ENCODE results near the gene TSTD2. TPM values are rescaled to one million over a fixed set of nuclear protein-coding genes. Genes with fewer than 3 reads are reported as not detected.

The TSTD2 gene
- total RNA-seq, 2 experiments from 2014 or later, result 23.8 to 26.0 TPM

DNA sequence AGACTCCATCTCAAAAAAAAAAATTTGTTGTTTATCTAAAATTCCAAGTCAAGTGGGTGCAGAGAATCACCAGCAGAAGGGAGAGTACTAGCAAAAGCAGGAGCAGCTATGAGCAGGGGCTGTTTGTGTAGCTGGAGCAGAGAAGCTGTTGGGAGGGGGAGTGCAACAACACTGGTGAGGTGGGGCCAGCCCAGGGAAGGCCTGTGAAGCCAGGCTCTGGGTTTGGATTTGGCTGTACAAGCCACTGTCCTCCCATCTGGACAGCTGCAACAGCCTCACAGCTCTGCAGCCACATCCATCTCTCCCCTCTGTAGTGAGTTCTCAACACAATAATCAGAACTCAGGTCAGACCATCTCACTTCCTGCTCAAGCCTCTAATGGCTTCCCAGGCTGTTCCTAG lies 72.3 kb downstream of the TSTD2 start:
- TF ChIP-seq, protein P1, sequence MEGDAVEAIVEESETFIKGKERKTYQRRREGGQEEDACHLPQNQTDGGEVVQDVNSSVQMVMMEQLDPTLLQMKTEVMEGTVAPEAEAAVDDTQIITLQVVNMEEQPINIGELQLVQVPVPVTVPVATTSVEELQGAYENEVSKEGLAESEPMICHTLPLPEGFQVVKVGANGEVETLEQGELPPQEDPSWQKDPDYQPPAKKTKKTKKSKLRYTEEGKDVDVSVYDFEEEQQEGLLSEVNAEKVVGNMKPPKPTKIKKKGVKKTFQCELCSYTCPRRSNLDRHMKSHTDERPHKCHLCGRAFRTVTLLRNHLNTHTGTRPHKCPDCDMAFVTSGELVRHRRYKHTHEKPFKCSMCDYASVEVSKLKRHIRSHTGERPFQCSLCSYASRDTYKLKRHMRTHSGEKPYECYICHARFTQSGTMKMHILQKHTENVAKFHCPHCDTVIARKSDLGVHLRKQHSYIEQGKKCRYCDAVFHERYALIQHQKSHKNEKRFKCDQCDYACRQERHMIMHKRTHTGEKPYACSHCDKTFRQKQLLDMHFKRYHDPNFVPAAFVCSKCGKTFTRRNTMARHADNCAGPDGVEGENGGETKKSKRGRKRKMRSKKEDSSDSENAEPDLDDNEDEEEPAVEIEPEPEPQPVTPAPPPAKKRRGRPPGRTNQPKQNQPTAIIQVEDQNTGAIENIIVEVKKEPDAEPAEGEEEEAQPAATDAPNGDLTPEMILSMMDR (IDR thresholded peaks at IDR 0.05), result no peak
- no peak overlapping the region for H3K27ac ChIP-seq (ENCODE audit: low read depth in 1 of 2, low read length in 2 of 2)
- H3K9me3 Mint-ChIP-seq, result no peaks in the 10 kb centered on the region
- DNase-seq (no peak), ATAC-seq (ENCODE audit: poor library complexity) (no peak)
- peaks cover 19% of the 10 kb centered on the region for H3K27me3 Mint-ChIP-seq
- no peaks in the 10 kb centered on the region for H3K4me1 ChIP-seq (ENCODE audit: insufficient read depth, low read length)
- H3K4me1 Mint-ChIP-seq (ENCODE audit: low read depth), result peaks cover 6% of the 10 kb centered on the region
- no peaks in the 10 kb centered on the region for H3K27me3 ChIP-seq (ENCODE audit: control insufficient read depth in 1 of 2, insufficient read depth in 2 of 2, low read length in 2 of 2)
- no peak overlapping the region for H3K27ac Mint-ChIP-seq
- H3K36me3 ChIP-seq (ENCODE audit: insufficient read depth, low read length), result no peaks in the 10 kb centered on the region
- intact Hi-C loops (cut with DNase I, micrococcal nuclease), result no loop called here
- no peaks in the 10 kb centered on the region for H3K9me3 ChIP-seq (ENCODE audit: control insufficient read depth in 1 of 2, insufficient read depth in 1 of 2, low read length in 2 of 2)
- no peak overlapping the region for H3K4me3 ChIP-seq (ENCODE audit: low read length)
- H3K4me3 Mint-ChIP-seq, result no peak overlapping the region
- POLR2A ChIA-PET, result no interaction called here
- no peaks in the 10 kb centered on the region for H3K36me3 Mint-ChIP-seq (ENCODE audit: low read depth)
- CTCF ChIA-PET, result interaction anchor here (1.4 kb wide), 1 partner anchor 37 kb away, joined by 4 read pairs; no protein-coding TSS in a partner anchor

DNA sequence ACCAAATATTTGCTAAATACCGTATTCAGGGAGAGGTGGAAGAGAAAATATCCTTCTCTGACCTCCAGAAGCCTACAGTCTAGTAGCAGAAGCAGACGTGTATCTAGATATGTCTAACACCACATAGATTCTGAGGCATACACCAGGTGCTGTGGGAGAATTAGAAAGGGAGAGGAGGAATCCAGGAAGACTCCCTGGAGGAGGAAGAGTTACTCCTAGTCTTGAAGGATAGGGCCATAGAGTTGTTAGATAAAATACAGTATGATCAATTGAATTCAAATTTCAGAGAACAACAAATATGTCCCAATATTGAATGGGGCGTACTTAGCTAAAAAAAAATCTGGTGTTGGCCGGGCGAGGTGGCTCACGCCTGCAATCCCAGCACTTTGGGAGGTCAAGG lies 73.0 kb downstream of the TSTD2 start:
- H3K4me3 ChIP-seq (ENCODE audit: low read length), result no peak overlapping the region
- no peaks in the 10 kb centered on the region for H3K4me1 ChIP-seq (ENCODE audit: insufficient read depth, low read length)
- no peaks in the 10 kb centered on the region for H3K36me3 ChIP-seq (ENCODE audit: insufficient read depth, low read length)
- no peaks in the 10 kb centered on the region for H3K27me3 ChIP-seq (ENCODE audit: control insufficient read depth in 1 of 2, insufficient read depth in 2 of 2, low read length in 2 of 2)
- POLR2A ChIA-PET, result no interaction called here
- Mint-ChIP-seq H3K4me1 (ENCODE audit: low read depth) (peaks cover 6% of the 10 kb centered on the region), H3K36me3 (ENCODE audit: low read depth) (no peaks in the 10 kb centered on the region), H3K9me3 (no peaks in the 10 kb centered on the region), H3K4me3 (no peak overlapping the region), H3K27me3 (peaks cover 25% of the 10 kb centered on the region), H3K27ac (no peak overlapping the region)
- H3K9me3 ChIP-seq (ENCODE audit: control insufficient read depth in 1 of 2, insufficient read depth in 1 of 2, low read length in 2 of 2), result no peaks in the 10 kb centered on the region
- no peak for DNase-seq
- TF ChIP-seq, protein P1 (IDR thresholded peaks at IDR 0.05), result no peak
- CTCF ChIA-PET, result interaction anchor here (1.4 kb wide), 1 partner anchor 38 kb away, joined by 4 read pairs; no protein-coding TSS in a partner anchor
- H3K27ac ChIP-seq (ENCODE audit: low read depth in 1 of 2, low read length in 2 of 2), result no peak overlapping the region
- ATAC-seq (ENCODE audit: poor library complexity), result no peak
- intact Hi-C loops (cut with DNase I, micrococcal nuclease), result no loop called here

- Mint-ChIP-seq H3K4me3 (no peak overlapping the region), H3K4me1 (ENCODE audit: low read depth) (peaks cover 6% of the 10 kb centered on the region)
- POLR2A ChIA-PET, result no interaction called here
Observed at GRCh38 chr9:97559111-97559514, 74.1 kb downstream of the TSTD2 start.

More at GRCh38 chr9:97559111-97559514, 74.1 kb downstream of the TSTD2 start:
- TF ChIP-seq, protein P1 (IDR thresholded peaks at IDR 0.05), result no peak
- H3K36me3 ChIP-seq (ENCODE audit: insufficient read depth, low read length), result no peaks in the 10 kb centered on the region
- no peak overlapping the region for H3K4me3 ChIP-seq (ENCODE audit: low read length)
- peaks cover 0 to 4% of the 10 kb centered on the region in 2 experiments for H3K27me3 ChIP-seq (ENCODE audit: control insufficient read depth in 1 of 2, insufficient read depth in 2 of 2, low read length in 2 of 2)
- CTCF ChIA-PET, result no interaction called here
- intact Hi-C loops (cut with DNase I, micrococcal nuclease), result no loop called here
- peaks cover 30% of the 10 kb centered on the region for H3K27me3 Mint-ChIP-seq
- no peaks in the 10 kb centered on the region for H3K9me3 Mint-ChIP-seq
- DNase-seq, result no peak
- ATAC-seq (ENCODE audit: poor library complexity), result no peak
- no peak overlapping the region for H3K27ac Mint-ChIP-seq
- H3K27ac ChIP-seq (ENCODE audit: low read depth in 1 of 2, low read length in 2 of 2), result no peak overlapping the region
- H3K4me1 ChIP-seq (ENCODE audit: insufficient read depth, low read length), result no peaks in the 10 kb centered on the region
- no peaks in the 10 kb centered on the region for H3K9me3 ChIP-seq (ENCODE audit: control insufficient read depth in 1 of 2, insufficient read depth in 1 of 2, low read length in 2 of 2)
- no peaks in the 10 kb centered on the region for H3K36me3 Mint-ChIP-seq (ENCODE audit: low read depth)

All from CD4-positive, alpha-beta T cell (primary cell).